Heart right ventricle (tissue), 16 donors: ENCODE results near the gene GPLD1. TPM values are rescaled to one million over a fixed set of nuclear protein-coding genes. Genes with fewer than 3 reads are reported as not detected.

Source experiments
- ATAC-seq, 8 donors: fragments of 200-7000 bp; cut with Tn5 transposase; one replicate each; pipeline ENCODE4 v1.9.1; 2020; ENCODE audit warnings: mild to moderate bottlenecking in 8 of 8, moderate library complexity in 8 of 8, moderate number of reproducible peaks in 1 of 8
- DNase-seq, 2 donors: peaks; one replicate each; pipeline ENCODE4 v3.0.0-alpha.2; 2020
- H3K27ac ChIP-seq, 10 donors: fragments of 200-600 bp; sonication (generic) in 2 of 10; one replicate each; pipeline versions ENCODE4 v1.5.0 to v1.8.0; 2020 to 2022; ENCODE audit warnings: mild to moderate bottlenecking in 3 of 10
- H3K27me3 ChIP-seq, 7 donors: fragments of 200-600 bp; one replicate each; pipeline ENCODE4 v1.8.0; 2021 to 2022; ENCODE audit warnings: mild to moderate bottlenecking in 2 of 7
- H3K36me3 ChIP-seq, 9 donors: fragments of 200-600 bp; sonication (generic) in 1 of 9; one replicate each; pipeline versions ENCODE4 v1.5.0 to v1.8.0; 2020 to 2022; ENCODE audit warnings: mild to moderate bottlenecking in 2 of 9
- H3K4me1 ChIP-seq, 9 donors: fragments of 200-600 bp; sonication (generic) in 1 of 9; one replicate each; pipeline versions ENCODE4 v1.5.0 to v1.8.0; 2020 to 2022; ENCODE audit warnings: mild to moderate bottlenecking in 4 of 9
- H3K4me3 ChIP-seq, 10 donors: fragments of 200-600 bp; sonication (generic) in 2 of 10; one replicate each; pipeline versions ENCODE4 v1.5.0 to v1.8.0; 2020 to 2022; ENCODE audit warnings: mild to moderate bottlenecking in 7 of 10, moderate library complexity in 2 of 10
- H3K9me3 ChIP-seq, 11 donors: fragments of 200-600 bp in 10 of 11; sonication (generic) in 2 of 11; one replicate each; pipeline versions ENCODE4 v1.5.0 to v1.8.0; 2013 to 2022; ENCODE audit warnings: mild to moderate bottlenecking in 2 of 11, control low read depth in 1 of 11, moderate library complexity in 1 of 11
- CTCF ChIP-seq, 9 donors: fragments of 200-600 bp; sonication (generic) in 2 of 9; IDR thresholded peaks; one replicate each; pipeline versions ENCODE4 v1.5.0 to v1.8.0; 2021 to 2022; ENCODE audit warnings: antibody characterized with exemption in 9 of 9, mild to moderate bottlenecking in 5 of 9, moderate library complexity in 1 of 9
- WGBS, 2 donors: extraction: QIAGEN DNeasy Blood & Tissue Kit; methylation state at CpG; one replicate each; pipeline ENCODE4 v1.1.7; 2013; ENCODE audit warnings: inconsistent platforms in 1 of 2; 5-methylcytosine and 5-hydroxymethylcytosine counted together
- intact Hi-C, 10 donors: fragments of 100-400 bp; cut with DNase I; formaldehyde crosslinking; loops; one replicate each; pipeline versions ENCODE4 v1.11.1 to v1.14.2; 2022
- long read RNA-seq, 3 donors: library from polyadenylated mRNA; unstranded; transcript quantifications; one replicate each; pipeline ENCODE4 v2.0.0, GENCODE V29; 2020 to 2021
- polyA plus RNA-seq, 2 donors: library from polyadenylated mRNA; stranded (reverse); fragments of 200-250 nt; gene quantifications; one replicate each; pipeline ENCODE4 v1.2.3, GENCODE V29; 2013
- total RNA-seq, 10 donors: library from RNA; stranded (reverse); fragmentation: NEBNext Ultra II Directional in 3 of 10; extraction: Animal tissue kit (Norgen Biotek cat#: 25700) in 3 of 10; gene quantifications; one replicate each; pipeline versions ENCODE4 v1.2.1 to v1.2.4, GENCODE V29; 2021 to 2023
- donor health status: Arrhythmogenic right ventricular cardiomyopathy.
- donor health status: ischemic (EF 13 %, LVEDD 7.1; RV severe dilation, severe dysfunction).
- donor health status: healthy with polysubstance abuse.
- donor health status: DM: no; HTN: yes; CAD: no.
- donor health status: DM: no; HTN: no; CAD: no.
- donor health status: ischemic (EF 25% LVEDD 6.9; RV normal size, moderate dysfunction).
- donor health status: ischemic (EF 25% LVEDD 5.7; RV mildly dilated, moderate dysfunction).
- donor health status: healthy.
- donor health status: DM: yes; HTN: yes; CAD: no.
- donor health status: Ischemic cardiomyopathy.
- donor health status: ischemic (EF 35%, LVEDD 5.7; RV mildly dilated, moderate dysfunction).
- donor health status: nonischemic (EF 11% LVEDD 7.7; RV severe dilation, severe dysfunction).
- donor health status: DM: yes; HTN: yes; CAD: no.
- donor health status: PGD.
- donor health status: ischemic (EF 29% LVEDD 5.4; RV normal size, mild dysfunction).
- donor health status: nonischemic (EF 23%, LVEDD 6.1; RV moderate dilation, normal function).

Gene GPLD1
- total RNA-seq (1 to 10 TPM in 4 of 10 donors, under 1 TPM in 6; 0.59 to 1.5 (median 0.89) TPM), polyA plus RNA-seq (under 1 TPM; 0.07 to 0.44 TPM)
- long read RNA-seq, donor 1 = 0 reads
- long read RNA-seq, donor 2, partial matches to known transcripts = 0 of 1 reads
- long read RNA-seq, donor 2, other reads (novel, unspliced or antisense) = 1 of 1 reads
- long read RNA-seq, donor 3, partial matches to known transcripts = 0 of 3 reads
- long read RNA-seq, donor 3, other reads (novel, unspliced or antisense) = 3 of 3 reads

- DNase-seq (no peak), ATAC-seq (no peak)
- H3K27me3 ChIP-seq = peaks cover 0 to 12% (median 0%) of the 10 kb centered on the region in 7 donors
- 91 to 93% methylated on average over 6 of the region's 6 CpGs for WGBS, 2 donors
- H3K36me3 ChIP-seq = no peaks in the 10 kb centered on the region
- TF ChIP-seq CTCF (IDR thresholded peaks at IDR 0.05) = no peak
- H3K9me3 ChIP-seq = no peaks in the 10 kb centered on the region
- no peak within 1 kb of the TSS for H3K4me3 ChIP-seq
- peaks cover 0 to 14% (median 7%) of the 10 kb centered on the region in 9 donors for H3K4me1 ChIP-seq
- intact Hi-C loops = no loop called here
- H3K27ac ChIP-seq = no peak within 1 kb of the TSS
Measured at GRCh38 chr6:24489470-24489869, at the start of gene GPLD1. GPLD1 (minus strand) TSS chr6:24489578; CDS start chr6:24489511, 67 bp downstream.

GRCh38 chr6:24537771-24538385 is 48.5 kb upstream of the GPLD1 start:
- WGBS, 2 donors = 97% methylated on average over 8 of the region's 8 CpGs

GRCh38 chr6:24537082-24537699 is 47.8 kb upstream of the GPLD1 start:
- TF ChIP-seq CTCF (IDR thresholded peaks at IDR 0.05) = no peak
- no peak for DNase-seq

More at GRCh38 chr6:24537771-24538385, 48.5 kb upstream of the GPLD1 start:
- Histone ChIP-seq H3K9me3 (no peaks in the 10 kb centered on the region), H3K36me3 (peaks cover 0 to 34% (median 11%) of the 10 kb centered on the region in 9 donors), H3K27ac (no peak overlapping the region), H3K4me1 (no peaks in the 10 kb centered on the region), H3K4me3 (no peak overlapping the region), H3K27me3 (no peaks in the 10 kb centered on the region)
- intact Hi-C loops = no loop called here
- no peak for DNase-seq
- no peak for TF ChIP-seq CTCF (IDR thresholded peaks at IDR 0.05)
- ATAC-seq = no peak

GRCh38 chr6:24536466-24536865 is 47.1 kb upstream of the GPLD1 start:
- 44 to 45% methylated on average over 4 of the region's 4 CpGs for WGBS, 2 donors
- H3K4me3 ChIP-seq = no peak overlapping the region
- no peaks in the 10 kb centered on the region for H3K9me3 ChIP-seq
- no peaks in the 10 kb centered on the region for H3K4me1 ChIP-seq
- H3K27ac ChIP-seq = no peak overlapping the region
- no peak for ATAC-seq
- intact Hi-C loops = no loop called here
- no peak for TF ChIP-seq CTCF (IDR thresholded peaks at IDR 0.05)
- peaks cover 0 to 47% (median 17%) of the 10 kb centered on the region in 9 donors for H3K36me3 ChIP-seq
- no peaks in the 10 kb centered on the region for H3K27me3 ChIP-seq
- no peak for DNase-seq

More at GRCh38 chr6:24537082-24537699, 47.8 kb upstream of the GPLD1 start:
- no peak for ATAC-seq
- Histone ChIP-seq H3K4me1 (no peaks in the 10 kb centered on the region), H3K4me3 (no peak overlapping the region), H3K27ac (no peak overlapping the region), H3K9me3 (no peaks in the 10 kb centered on the region), H3K36me3 (peaks cover 0 to 41% (median 15%) of the 10 kb centered on the region in 9 donors), H3K27me3 (no peaks in the 10 kb centered on the region)
- 91 to 93% methylated on average over 8 of the region's 8 CpGs for WGBS, 2 donors
- intact Hi-C loops = no loop called here
